ENCODE measurements around the gene TNRC6C. TPM values are rescaled to one million over a fixed set of nuclear protein-coding genes. Genes with fewer than 3 reads are reported as not detected.

The TNRC6C gene
- total and polyA plus RNA-seq, 2 experiments from 2014 or later, result 10.1 to 16.6 TPM

GRCh38 chr17:78075011-78075410 is 116.5 kb downstream of the TNRC6C start:
- DNase-seq (ENCODE audit: low spot score) (no peak), ATAC-seq (no peak)
- Histone ChIP-seq H3K4me3 (no peak overlapping the region), H3K36me3 (ENCODE audit: insufficient read depth) (peaks cover 44% of the 10 kb centered on the region), H3K4me1 (ENCODE audit: insufficient read depth) (no peaks in the 10 kb centered on the region), H3K4me2 (no peak overlapping the region), H3K9me2 (ENCODE audit: insufficient read depth) (no peaks in the 10 kb centered on the region), H3K79me2 (replicated peaks; ENCODE audit: insufficient read depth) (no peaks in the 10 kb centered on the region), H3K27me3 (ENCODE audit: insufficient read depth) (no peaks in the 10 kb centered on the region), H4K20me1 (replicated peaks; ENCODE audit: insufficient read depth) (0 out of 2 replicates have a peak, but pooled peaks cover 6% of the 10 kb centered on the region), H2AFZ (no peak overlapping the region), H3F3A (replicated peaks; ENCODE audit: low read depth) (0 out of 2 replicates have a peak, but pooled peaks cover 2% of the 10 kb centered on the region), H3K27ac (ENCODE audit: low read depth) (no peak overlapping the region)
- Mint-ChIP-seq H3K36me3 (ENCODE audit: low read depth) (peaks cover 86% of the 10 kb centered on the region), H3K27me3 (ENCODE audit: insufficient read depth, low read depth, poor library complexity) (peaks cover 6% of the 10 kb centered on the region), H3K27ac (no peak overlapping the region), H3K4me1 (no peaks in the 10 kb centered on the region), H3K9me3 (no peaks in the 10 kb centered on the region), H3K4me3 (no peak overlapping the region)
- TF ChIP-seq EZH2phosphoT487 (IDR thresholded peaks at IDR 0.05; ENCODE audit: unreplicated experiment) (no peak), ZNF114 (CRISPR knock-in tag; IDR thresholded peaks at IDR 0.05) (no peak), EZH2 (IDR thresholded peaks at IDR 0.05; ENCODE audit: low read depth, unreplicated experiment) (no peak)

GRCh38 chr17:78075545-78075944 is 117.0 kb downstream of the TNRC6C start:
- H3K27ac Mint-ChIP-seq, result no peak overlapping the region
- H3K4me3 ChIP-seq, result no peak overlapping the region
- ATAC-seq (no peak), DNase-seq (ENCODE audit: low spot score) (no peak)
- TF ChIP-seq CREB1 (CRISPR knock-in tag; IDR thresholded peaks at IDR 0.05; ENCODE audit: low read depth), result no peak
- no peak for TF ChIP-seq CTCF (conservative IDR thresholded peaks at IDR 0.05; ENCODE audit: low read depth in 2 of 2)
- no peak for TF ChIP-seq JUNB (IDR thresholded peaks at IDR 0.05; ENCODE audit: unreplicated experiment)
- no peak for TF ChIP-seq EZH2phosphoT487 (IDR thresholded peaks at IDR 0.05; ENCODE audit: unreplicated experiment)
- no peak for TF ChIP-seq ZNF114 (CRISPR knock-in tag; IDR thresholded peaks at IDR 0.05)
- TF ChIP-seq STAT1 (IDR thresholded peaks at IDR 0.05; ENCODE audit: unreplicated experiment), result no peak
- no peak for TF ChIP-seq NANOG (IDR thresholded peaks at IDR 0.05; ENCODE audit: borderline replicate concordance)
- TF ChIP-seq EZH2 (IDR thresholded peaks at IDR 0.05; ENCODE audit: low read depth, unreplicated experiment), result no peak
- TF ChIP-seq, protein P1, sequence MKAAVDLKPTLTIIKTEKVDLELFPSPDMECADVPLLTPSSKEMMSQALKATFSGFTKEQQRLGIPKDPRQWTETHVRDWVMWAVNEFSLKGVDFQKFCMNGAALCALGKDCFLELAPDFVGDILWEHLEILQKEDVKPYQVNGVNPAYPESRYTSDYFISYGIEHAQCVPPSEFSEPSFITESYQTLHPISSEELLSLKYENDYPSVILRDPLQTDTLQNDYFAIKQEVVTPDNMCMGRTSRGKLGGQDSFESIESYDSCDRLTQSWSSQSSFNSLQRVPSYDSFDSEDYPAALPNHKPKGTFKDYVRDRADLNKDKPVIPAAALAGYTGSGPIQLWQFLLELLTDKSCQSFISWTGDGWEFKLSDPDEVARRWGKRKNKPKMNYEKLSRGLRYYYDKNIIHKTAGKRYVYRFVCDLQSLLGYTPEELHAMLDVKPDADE (IDR thresholded peaks at IDR 0.05), result no peak
- no peak overlapping the region for H3K4me2 ChIP-seq
- 0 out of 2 replicates have a peak, but pooled peaks cover 6% of the 10 kb centered on the region for H4K20me1 ChIP-seq (replicated peaks; ENCODE audit: insufficient read depth)
- peaks cover 46% of the 10 kb centered on the region for H3K36me3 ChIP-seq (ENCODE audit: insufficient read depth)
- peaks cover 86% of the 10 kb centered on the region for H3K36me3 Mint-ChIP-seq (ENCODE audit: low read depth)
- no peaks in the 10 kb centered on the region for H3K79me2 ChIP-seq (replicated peaks; ENCODE audit: insufficient read depth)
- no peak overlapping the region for H3K27ac ChIP-seq (ENCODE audit: low read depth)
- no peaks in the 10 kb centered on the region for H3K27me3 ChIP-seq (ENCODE audit: insufficient read depth)
- no peaks in the 10 kb centered on the region for H3K9me3 Mint-ChIP-seq
- H3K9me2 ChIP-seq (ENCODE audit: insufficient read depth), result no peaks in the 10 kb centered on the region
- H3F3A ChIP-seq (replicated peaks; ENCODE audit: low read depth), result 0 out of 2 replicates have a peak, but pooled peaks cover 2% of the 10 kb centered on the region
- no peaks in the 10 kb centered on the region for H3K4me1 Mint-ChIP-seq
- H2AFZ ChIP-seq, result no peak overlapping the region
- H3K4me3 Mint-ChIP-seq, result no peak overlapping the region
- no peaks in the 10 kb centered on the region for H3K4me1 ChIP-seq (ENCODE audit: insufficient read depth)
- peaks cover 6% of the 10 kb centered on the region for H3K27me3 Mint-ChIP-seq (ENCODE audit: insufficient read depth, low read depth, poor library complexity)

All from GM23338 (cell line).